Superior temporal gyrus (tissue), 1 donor: ENCODE results near the gene MICU1.
"Not testable (repeated sequence)": the region's sequence is repeated elsewhere in the genome, so short reads cannot be mapped to it uniquely, and the experiment has no call there.

Experiments
- DNase-seq: peaks from one replicate; pipeline ENCODE4 v3.0.0-alpha.2; 2016; ENCODE audit errors: extremely low spot score

MICU1 gene

DNA sequence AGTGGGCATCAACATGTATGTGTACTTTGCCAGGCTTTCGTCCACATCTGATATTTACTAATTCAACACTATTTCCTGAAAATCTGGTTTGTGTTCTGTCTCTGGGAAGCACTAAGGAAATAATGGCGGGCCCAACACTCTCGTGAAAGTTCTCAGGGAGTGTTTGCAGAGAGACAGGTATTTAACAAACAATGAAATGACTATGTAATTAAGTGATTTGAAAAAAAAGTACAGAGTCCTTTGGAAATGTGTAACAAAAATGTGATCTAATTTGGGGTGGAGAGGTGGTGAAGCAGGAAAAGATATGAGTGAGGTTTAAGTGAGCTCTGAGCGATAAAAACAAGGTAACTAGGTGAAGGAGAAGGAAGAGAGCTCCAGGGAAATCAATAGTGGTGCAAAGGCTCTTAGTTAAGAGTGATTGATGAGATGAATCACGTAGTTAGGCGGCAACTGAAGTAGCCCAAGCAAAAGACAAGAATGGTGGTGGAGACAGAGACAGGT lies 175.9 kb downstream of the MICU1 start:
- DNase-seq = no peak

- peak; percentile 69 for DNase-seq
Measured at GRCh38 chr10:72445851-72446250, 180.0 kb downstream of the MICU1 start.

- DNase-seq = not testable (repeated sequence)
Measured at GRCh38 chr10:72442969-72443368, 182.9 kb downstream of the MICU1 start.

DNA sequence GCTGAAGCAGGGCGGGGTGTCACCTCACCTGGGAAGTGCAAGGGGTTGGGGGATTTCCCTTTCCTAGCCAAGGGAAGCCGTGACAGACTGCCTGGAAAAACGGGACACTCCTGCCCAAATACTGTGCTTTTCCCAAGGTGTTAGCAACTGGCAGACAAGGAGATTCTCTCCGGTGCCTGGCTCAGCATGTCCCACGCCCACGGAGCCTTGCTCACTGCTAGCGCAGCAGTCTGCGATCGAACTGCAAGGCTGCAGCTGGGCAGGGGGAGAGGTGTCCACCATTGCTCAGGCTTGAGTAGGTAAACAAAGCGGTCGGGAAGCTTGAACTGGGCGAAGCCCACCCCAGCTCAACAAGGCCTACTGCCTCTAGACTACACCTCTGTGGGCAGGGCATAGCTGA lies 190.3 kb downstream of the MICU1 start:
- DNase-seq = peak; percentile 5

GRCh38 chr10:72430936-72431335 lies 194.9 kb downstream of the MICU1 start:
- not testable (repeated sequence) for DNase-seq

DNA sequence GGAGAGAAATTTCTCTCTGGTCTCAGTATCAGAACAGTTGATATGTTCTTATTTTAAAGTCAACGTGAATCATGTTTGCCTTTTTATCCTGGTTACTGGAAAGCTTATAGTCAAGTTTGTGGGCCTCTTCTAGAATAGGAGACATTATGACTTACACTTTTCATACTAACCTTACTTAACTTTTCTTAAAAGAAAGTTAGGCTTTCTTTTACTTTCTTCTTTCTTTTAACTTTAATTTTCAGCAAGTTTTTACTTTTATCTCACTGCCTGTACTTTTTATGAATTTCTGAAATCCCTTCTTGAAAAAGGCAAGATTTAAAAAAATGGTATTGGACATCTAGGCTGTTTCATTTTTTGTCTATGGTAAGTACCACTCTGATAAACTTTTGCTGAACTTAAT lies 195.9 kb downstream of the MICU1 start:
- peak; percentile 1 for DNase-seq

GRCh38 chr10:72426986-72427385 lies 198.9 kb downstream of the MICU1 start:
- peak; percentile 43 for DNase-seq

- peak; percentile 91 for DNase-seq
Measured at GRCh38 chr10:72425133-72425532, 200.7 kb downstream of the MICU1 start.

DNA sequence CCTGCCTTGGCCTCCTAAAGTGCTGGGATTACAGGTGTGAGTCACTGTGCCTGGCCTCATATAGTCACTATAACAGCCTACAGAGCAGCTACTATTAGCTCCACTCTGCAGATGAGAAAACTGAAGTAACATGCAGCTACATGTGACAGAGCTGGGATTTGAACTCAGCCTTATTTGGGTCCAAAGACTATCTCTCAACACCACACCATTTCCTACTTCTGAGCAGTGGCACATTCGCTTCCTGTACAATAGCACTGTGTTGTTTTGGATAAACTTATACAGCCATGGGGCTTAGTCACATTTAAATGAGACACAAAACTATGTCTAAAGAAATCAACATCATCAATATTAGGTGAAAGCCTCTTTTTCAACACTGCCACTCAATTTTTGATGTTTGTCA lies 201.3 kb downstream of the MICU1 start:
- no peak for DNase-seq

GRCh38 chr10:72423426-72423825 lies 202.5 kb downstream of the MICU1 start:
- DNase-seq = no peak

DNA sequence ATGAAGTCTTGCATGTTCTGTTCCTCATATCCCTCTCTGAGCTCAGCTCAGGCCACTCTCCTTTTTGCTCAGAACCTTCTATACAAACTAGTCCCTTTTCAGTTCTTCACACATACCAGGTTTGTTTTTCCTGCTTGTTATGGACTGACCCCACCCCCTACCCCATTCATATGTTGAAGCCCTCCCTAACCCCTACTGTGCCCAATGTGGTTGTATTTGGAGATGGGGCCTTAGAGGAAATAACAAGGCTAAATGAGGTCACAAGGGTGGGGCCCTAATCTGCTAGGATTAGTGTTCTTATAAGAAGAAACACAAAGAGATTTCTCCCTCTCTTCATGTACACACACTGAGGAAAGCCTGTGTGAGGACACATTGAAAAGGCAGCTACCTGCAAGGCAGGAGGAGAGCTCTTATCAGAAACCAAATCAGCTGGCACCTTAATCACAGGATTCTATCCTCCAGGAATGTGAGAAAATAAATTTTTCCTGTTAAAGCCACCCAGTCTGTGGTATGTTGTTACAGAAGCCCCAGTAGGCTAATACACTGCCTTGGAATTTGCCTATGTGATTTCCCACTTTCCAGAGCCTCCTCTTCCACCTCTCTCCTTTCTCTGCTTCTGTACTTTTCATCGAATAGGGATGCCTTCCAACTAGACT lies 203.9 kb downstream of the MICU1 start:
- DNase-seq = no peak

GRCh38 chr10:72419241-72419640 lies 206.6 kb downstream of the MICU1 start:
- DNase-seq = no peak

DNA sequence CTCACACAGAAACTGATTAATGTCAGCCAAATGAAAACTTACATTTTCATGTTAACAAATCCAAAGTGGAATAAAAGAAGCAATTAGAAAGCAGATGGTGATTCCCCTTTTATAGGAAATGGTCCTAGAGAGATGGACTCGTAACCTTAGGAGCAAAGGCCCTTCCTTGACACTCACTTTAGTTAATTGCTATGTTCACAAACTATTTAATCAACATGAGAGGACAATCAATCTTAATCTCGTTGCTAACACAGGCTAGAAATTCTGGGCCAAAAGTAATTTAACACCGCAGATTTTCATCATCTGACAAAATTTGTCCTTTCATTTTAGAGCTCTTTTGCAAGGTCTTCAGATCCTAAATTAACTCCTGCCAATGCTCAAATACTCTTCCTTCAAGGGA lies 207.2 kb downstream of the MICU1 start:
- DNase-seq = no peak

- no peak for DNase-seq
Measured at GRCh38 chr10:72417971-72418370, 207.9 kb downstream of the MICU1 start.

DNA sequence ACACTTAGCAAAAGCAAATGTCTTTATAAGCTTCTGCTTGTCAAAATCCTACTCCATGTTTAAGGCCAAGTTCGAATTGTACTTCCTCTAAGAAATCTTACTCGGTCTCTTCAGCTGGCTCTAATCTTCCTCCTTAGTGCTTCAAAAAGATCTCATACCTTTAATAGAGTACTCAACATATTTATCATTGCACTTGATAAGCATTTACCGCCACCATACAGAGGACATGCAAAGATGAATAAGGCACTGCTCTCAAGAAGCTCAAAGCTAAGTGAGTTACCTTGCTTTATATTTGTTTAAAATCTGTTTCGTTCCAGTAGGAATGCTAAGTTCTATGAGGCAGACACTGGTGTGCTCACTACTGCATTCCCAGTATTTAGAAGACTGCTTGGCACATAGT lies 209.2 kb downstream of the MICU1 start:
- DNase-seq = no peak

DNA sequence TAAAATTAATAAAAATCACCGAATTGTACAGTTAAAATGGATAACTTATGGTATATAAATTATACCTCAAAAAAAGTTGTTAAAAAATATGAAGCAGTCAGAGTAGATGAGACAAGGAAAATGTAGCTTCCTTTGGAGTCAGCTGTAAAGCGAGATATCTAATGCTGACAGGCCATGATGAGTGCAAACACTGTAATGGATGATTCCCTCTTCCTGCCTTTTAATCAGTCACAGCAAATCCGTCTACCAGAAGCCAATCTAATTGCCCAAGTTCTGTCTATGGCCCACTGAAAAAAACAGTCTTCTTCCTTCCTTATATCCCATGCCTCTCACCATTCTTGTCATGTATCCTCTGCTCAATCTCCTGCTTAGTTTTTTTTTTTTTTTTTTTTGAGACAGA lies 211.2 kb downstream of the MICU1 start:
- DNase-seq = no peak

DNA sequence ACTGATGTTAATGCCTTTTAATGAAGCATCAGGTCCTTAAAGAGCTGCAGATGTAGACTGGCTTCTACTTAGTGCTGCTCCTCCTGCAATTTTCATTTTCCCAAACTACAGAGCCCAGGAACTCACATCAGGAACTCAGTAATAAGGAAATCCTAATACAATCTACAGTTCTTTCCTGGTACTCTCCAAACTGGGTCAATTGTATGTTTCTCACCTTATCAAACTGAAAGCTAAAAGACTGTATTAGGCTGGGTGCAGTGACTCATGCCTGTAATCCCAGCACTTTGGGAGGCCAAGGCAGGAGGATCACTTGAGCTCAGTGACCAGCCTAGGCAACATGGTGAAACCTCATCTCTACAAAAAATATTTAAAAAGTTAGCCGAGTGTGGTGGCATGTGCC lies 216.7 kb downstream of the MICU1 start:
- no peak for DNase-seq

DNA sequence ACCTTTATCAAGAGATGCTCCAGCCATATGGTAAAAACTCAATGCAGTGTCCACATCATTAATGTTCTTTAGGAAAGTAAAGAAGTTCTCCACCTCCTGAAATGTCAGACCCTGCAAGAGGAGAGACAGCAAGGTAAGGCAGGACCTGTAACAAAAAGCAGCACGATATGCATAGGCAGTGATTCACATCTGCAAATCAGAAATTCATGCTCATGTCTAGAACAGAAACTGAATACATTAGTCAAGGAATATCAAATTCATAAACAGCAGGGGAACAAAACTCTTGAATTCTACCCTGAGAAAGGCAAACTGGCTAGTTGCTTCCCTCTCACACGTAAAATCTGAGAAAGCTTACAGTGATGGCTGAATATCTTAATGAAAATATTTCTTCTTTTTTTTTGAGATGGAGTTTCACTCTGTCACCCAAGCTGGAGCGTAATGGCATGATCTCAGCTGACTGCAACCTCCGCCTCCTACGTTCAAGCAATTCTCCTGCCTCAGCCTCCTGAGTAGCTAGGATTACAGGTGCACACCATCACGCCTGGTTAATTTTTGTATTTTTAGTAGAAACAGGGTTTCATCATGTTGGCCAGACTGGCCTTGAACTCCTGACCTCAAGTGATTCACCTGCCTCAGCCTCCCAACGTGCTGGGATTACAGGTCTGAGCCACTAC lies 217.8 kb downstream of the MICU1 start:
- no peak for DNase-seq

GRCh38 chr10:72407471-72407870 lies 218.4 kb downstream of the MICU1 start:
- DNase-seq = no peak

DNA sequence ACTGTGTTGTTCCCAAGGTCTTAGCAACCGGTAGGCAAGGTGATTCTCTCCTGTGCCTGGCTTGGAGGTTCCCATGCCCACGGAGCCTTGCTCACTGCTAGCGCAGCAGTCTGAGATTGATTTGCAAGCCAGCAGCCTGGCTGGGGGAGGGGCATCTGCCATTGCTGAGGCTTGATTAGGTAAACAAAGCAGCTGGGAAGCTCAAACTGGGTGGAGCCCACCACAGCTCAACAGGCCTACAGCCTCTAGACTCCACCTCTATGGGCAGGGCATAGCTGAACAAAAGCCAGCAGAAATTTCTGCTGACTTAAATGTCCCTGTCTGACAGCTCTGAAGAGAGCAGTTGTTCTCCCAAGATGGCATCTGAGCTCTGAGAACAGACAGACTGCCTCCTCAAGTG lies 230.3 kb downstream of the MICU1 start:
- not testable (repeated sequence) for DNase-seq

DNA sequence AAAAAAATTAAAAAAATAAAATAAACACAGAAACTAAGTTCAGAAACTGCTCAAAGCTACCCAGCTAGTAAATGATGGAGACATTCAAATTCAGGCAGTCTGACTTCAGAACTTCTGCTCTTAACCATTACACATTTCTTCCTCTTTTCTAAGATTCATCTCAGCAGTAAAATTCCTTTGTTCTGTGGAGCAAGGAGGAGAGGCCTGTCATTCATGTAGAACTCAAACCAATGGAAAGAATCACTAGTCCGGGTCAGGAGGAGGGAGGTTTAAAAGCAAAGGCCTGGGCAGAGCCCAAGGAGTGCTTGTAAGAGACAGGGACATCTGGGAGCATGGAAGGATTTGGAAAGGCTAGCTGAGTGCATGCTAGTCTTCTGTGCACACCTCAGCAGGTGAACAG lies 233.3 kb downstream of the MICU1 start:
- DNase-seq = no peak

DNA sequence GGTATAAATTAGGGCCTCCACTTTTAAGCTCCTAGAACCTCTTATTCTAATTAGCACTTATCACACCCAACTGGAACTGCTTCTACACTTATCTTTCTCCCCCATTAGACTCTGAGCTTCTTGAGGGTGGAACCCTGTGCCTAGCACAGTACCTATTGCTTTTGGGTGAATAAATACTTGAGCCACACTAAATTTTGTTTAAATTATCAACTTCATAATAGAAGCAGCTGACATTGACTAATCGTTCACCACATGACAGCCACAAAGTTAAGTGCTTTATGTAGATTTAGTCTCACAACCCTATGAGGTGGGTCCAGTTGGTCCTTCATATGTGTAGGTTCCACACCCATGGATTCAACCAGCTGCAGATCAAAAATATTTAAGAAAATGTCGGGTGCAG lies 235.1 kb downstream of the MICU1 start:
- no peak for DNase-seq

- DNase-seq = no peak
Measured at GRCh38 chr10:72389716-72390115, 236.2 kb downstream of the MICU1 start.

- DNase-seq = no peak
Measured at GRCh38 chr10:72389014-72389413, 236.9 kb downstream of the MICU1 start.
